Measurements from ENCODE around the gene SPHK1.

Gene SPHK1

DNA sequence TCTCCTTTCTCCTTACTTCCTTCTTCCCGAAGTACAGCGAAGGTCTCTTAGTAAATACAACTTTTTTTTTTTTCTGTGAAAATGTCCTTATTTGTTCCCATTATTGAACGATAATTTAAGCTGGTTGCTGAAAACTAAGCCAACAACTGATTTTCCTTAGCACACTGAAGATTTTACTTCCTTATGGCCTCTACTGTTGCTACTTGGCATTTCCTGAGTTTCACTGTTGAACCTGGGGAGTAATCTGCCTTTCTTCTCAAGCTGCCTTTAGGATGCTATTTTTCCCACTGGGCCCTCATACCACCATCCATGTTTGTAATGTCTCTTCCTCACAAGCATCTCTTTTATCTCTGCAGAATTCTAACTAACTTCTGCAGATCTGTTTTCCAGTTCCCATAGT is 42.4 kb downstream of the SPHK1 start:
- no peak for TF ChIP-seq CTCF (IDR thresholded peaks at IDR 0.05; ENCODE audit: insufficient read depth, low read length, poor library complexity, severe bottlenecking)
- Histone ChIP-seq H3K36me3 (ENCODE audit: control insufficient read depth, insufficient read depth, low read length) (no peaks in the 10 kb centered on the region), H3K4me3 (replicated peaks; ENCODE audit: low read depth, low read length) (no peak overlapping the region), H3K27me3 (replicated peaks; ENCODE audit: control insufficient read depth, insufficient read depth, low read length) (no peaks in the 10 kb centered on the region)
- no peak for DNase-seq (ENCODE audit: extremely low read depth, insufficient read length)

- H3K36me3 ChIP-seq (ENCODE audit: control insufficient read depth, insufficient read depth, low read length), result no peaks in the 10 kb centered on the region
- no peak for TF ChIP-seq CTCF (IDR thresholded peaks at IDR 0.05; ENCODE audit: insufficient read depth, low read length, poor library complexity, severe bottlenecking)
- DNase-seq (ENCODE audit: extremely low read depth, insufficient read length), result no peak
- no peaks in the 10 kb centered on the region for H3K27me3 ChIP-seq (replicated peaks; ENCODE audit: control insufficient read depth, insufficient read depth, low read length)
- H3K4me3 ChIP-seq (replicated peaks; ENCODE audit: low read depth, low read length), result no peak overlapping the region
These were observed 43.3 kb downstream of the SPHK1 start for GRCh38 chr17:76427501-76428231.

DNA sequence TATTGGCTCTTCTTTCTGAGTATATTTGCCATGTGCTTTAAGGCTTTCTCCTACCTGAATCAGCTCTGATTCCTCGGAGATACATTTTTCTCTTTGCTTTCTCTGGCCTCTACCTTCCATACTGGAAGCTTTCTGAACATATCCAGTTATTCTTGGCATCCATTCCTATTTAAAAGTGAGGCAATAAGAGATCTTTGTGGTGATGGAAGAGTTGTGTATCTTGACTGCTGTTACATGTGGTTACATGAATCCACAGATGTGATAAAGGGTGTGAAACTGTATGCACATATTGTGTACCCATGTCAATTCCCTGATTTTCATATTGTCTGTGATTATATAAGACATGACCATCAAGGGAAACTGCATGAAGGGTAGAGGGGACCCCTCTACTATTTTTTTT is 44.1 kb downstream of the SPHK1 start:
- no peak for DNase-seq (ENCODE audit: extremely low read depth, insufficient read length)
- Histone ChIP-seq H3K27me3 (replicated peaks; ENCODE audit: control insufficient read depth, insufficient read depth, low read length) (no peaks in the 10 kb centered on the region), H3K36me3 (ENCODE audit: control insufficient read depth, insufficient read depth, low read length) (no peaks in the 10 kb centered on the region), H3K4me3 (replicated peaks; ENCODE audit: low read depth, low read length) (no peak overlapping the region)
- no peak for TF ChIP-seq CTCF (IDR thresholded peaks at IDR 0.05; ENCODE audit: insufficient read depth, low read length, poor library complexity, severe bottlenecking)

DNA sequence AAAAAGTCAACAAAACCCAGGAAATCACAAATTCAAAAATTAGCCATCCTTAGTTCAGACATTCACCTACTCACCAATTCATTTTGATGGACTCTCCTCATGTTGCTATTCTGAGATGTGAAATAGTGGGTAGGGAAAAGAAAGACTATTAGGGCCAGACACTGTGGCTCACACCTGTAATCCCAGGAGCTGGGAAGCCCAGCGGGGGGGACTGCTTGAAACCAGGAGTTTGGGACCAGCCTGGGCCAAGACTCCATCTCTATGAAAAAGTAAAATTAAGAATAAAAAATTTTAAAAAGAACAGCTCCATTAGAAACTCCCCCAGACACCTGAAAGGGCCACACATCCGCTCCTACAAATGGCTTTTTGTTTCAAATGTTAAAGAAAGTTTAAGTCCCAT is 47.1 kb downstream of the SPHK1 start:
- no peak for TF ChIP-seq CTCF (IDR thresholded peaks at IDR 0.05; ENCODE audit: insufficient read depth, low read length, poor library complexity, severe bottlenecking)
- no peak for DNase-seq (ENCODE audit: extremely low read depth, insufficient read length)
- Histone ChIP-seq H3K4me3 (replicated peaks; ENCODE audit: low read depth, low read length) (no peak overlapping the region), H3K27me3 (replicated peaks; ENCODE audit: control insufficient read depth, insufficient read depth, low read length) (no peaks in the 10 kb centered on the region), H3K36me3 (ENCODE audit: control insufficient read depth, insufficient read depth, low read length) (no peaks in the 10 kb centered on the region; the same call in 1 of the 2 replicates)

- DNase-seq (ENCODE audit: extremely low read depth, insufficient read length), result no peak
- no peaks in the 10 kb centered on the region; the same call in 1 of the 2 replicates for H3K36me3 ChIP-seq (ENCODE audit: control insufficient read depth, insufficient read depth, low read length)
- TF ChIP-seq CTCF (IDR thresholded peaks at IDR 0.05; ENCODE audit: insufficient read depth, low read length, poor library complexity, severe bottlenecking), result no peak
- no peaks in the 10 kb centered on the region for H3K27me3 ChIP-seq (replicated peaks; ENCODE audit: control insufficient read depth, insufficient read depth, low read length)
- H3K4me3 ChIP-seq (replicated peaks; ENCODE audit: low read depth, low read length), result no peak overlapping the region
These were observed 47.6 kb downstream of the SPHK1 start for GRCh38 chr17:76432004-76432403.
